K562 (cell line): ENCODE measurements around the gene TMEM123.

Source experiments
- CHD4 ChIP-seq: fragments of 200-600 bp; sonication (generic); IDR thresholded peaks from 3 replicates; pipeline ENCODE4 v1.6.1; 2012; ENCODE audit warnings: low read depth, mild to moderate bottlenecking, mixed read lengths, low read length, inconsistent platforms; ENCODE audit not compliant: insufficient read depth, insufficient replicate concordance, poor library complexity, severe bottlenecking
- CTCF ChIP-seq, 3 experiments: IDR thresholded peaks in 2 of 3; conservative IDR thresholded peaks in 1 of 3; 2 replicates each; pipeline ENCODE4 v1.5.1; 2011 to 2012; ENCODE audit warnings: low read length in 3 of 3, mild to moderate bottlenecking in 3 of 3, control low read depth in 2 of 3, improper control_type of control experiment in 1 of 3, inconsistent platforms in 1 of 3, low read depth in 1 of 3, mixed read lengths in 1 of 3, moderate library complexity in 1 of 3; ENCODE audit not compliant: insufficient read depth in 2 of 3
- EZH2 ChIP-seq: IDR thresholded peaks from 2 replicates; pipeline ENCODE4 v1.6.1; 2012; ENCODE audit warnings: low read depth, mild to moderate bottlenecking, inconsistent platforms, low read length, borderline replicate concordance
- FOXA1 ChIP-seq: fragments of 450-650 bp; IDR thresholded peaks from 2 replicates; pipeline ENCODE4 v1.6.1; 2016; ENCODE audit warnings: mild to moderate bottlenecking, borderline replicate concordance
- IRF1 ChIP-seq: sonication (generic); formaldehyde crosslinking; IDR thresholded peaks from 2 replicates; pipeline ENCODE4 v1.8.0; 2022; ENCODE audit warnings: missing genetic modification reagents, mild to moderate bottlenecking, borderline replicate concordance
- PATZ1 ChIP-seq: fragments of 250-450 bp; sonication (Bioruptor Pico); IDR thresholded peaks from 2 replicates; pipeline ENCODE4 v1.5.0; 2020; ENCODE audit warnings: mild to moderate bottlenecking, borderline replicate concordance
- PHB2 ChIP-seq: fragments of 450-650 bp; IDR thresholded peaks from 2 replicates; pipeline ENCODE4 v1.6.1; 2017; ENCODE audit warnings: low read depth
- POLR2AphosphoS5 ChIP-seq: IDR thresholded peaks from 2 replicates; pipeline ENCODE4 v1.6.1; 2011; ENCODE audit warnings: mild to moderate bottlenecking, low read depth, low read length, moderate library complexity; ENCODE audit not compliant: control insufficient read depth, insufficient read depth
- ZNF717 ChIP-seq: fragments of 250-450 bp; sonication (Bioruptor Pico); IDR thresholded peaks from 2 replicates; pipeline ENCODE4 v1.5.0; 2021

DNA sequence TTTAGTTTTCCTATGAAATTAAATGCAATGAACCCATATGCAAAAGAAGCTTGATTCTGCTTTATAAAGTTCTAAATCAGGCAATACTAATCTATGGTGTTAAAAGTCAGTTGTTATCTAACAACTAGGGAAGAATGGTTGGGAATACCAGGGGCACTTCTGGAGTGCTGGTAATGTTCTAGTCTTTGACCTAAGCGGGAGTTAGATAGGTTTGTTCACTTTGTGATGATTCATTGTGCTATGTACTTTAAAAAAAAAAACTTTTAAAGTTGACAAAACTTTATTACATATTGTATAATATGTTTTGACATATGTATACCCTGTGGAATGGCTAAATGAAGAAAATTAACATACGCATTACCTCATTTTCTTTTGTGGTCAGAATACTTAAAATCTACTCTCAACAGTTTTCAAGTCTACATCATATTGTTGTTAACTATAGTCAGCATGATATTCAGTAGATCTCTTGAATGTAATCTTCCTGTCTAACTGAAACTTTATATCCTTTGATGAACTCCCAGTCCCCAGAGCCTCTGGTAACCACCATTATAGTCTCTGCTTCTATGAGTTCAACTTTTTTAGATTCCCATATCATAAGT, 66.3 kb downstream of the TMEM123 start:
- TF ChIP-seq ZNF717 (CRISPR knock-in tag), result no peak
- no peak for TF ChIP-seq CTCF (IDR thresholded peaks at IDR 0.05 in 2 of 3, conservative IDR thresholded peaks at IDR 0.05 in 1 of 3; ENCODE audit: insufficient read depth in 2 of 3, low read depth in 1 of 3, low read length in 3 of 3)
- no peak for TF ChIP-seq EZH2
- no peak for TF ChIP-seq FOXA1
- no peak for TF ChIP-seq CHD4
- TF ChIP-seq POLR2AphosphoS5, result no peak
- TF ChIP-seq PATZ1, result no peak
- TF ChIP-seq IRF1, result no peak
- TF ChIP-seq PHB2, result no peak
